Psoas muscle (tissue), 8 donors: Measurements from ENCODE around the gene ARAP2. TPM values are rescaled to one million over a fixed set of nuclear protein-coding genes. Genes with fewer than 3 reads are reported as not detected.

Source experiments
- ATAC-seq, 4 donors: fragments of 200-7000 bp; cut with Tn5 transposase; one replicate each; pipeline ENCODE4 v1.9.1; 2020; ENCODE audit warnings: moderate library complexity in 3 of 4, mild to moderate bottlenecking in 2 of 4
- DNase-seq, 2 donors: peaks; one replicate each; pipeline ENCODE4 v3.0.0-alpha.2; 2020
- H3K27ac ChIP-seq: fragments of 200-600 bp; one replicate; pipeline ENCODE4 v1.8.0; 2022
- H3K27me3 ChIP-seq, 3 donors: fragments of 200-600 bp in 1 of 3; one replicate each; pipeline versions ENCODE4 v1.6.1 to v1.8.0; 2013 to 2022; ENCODE audit warnings: low read length in 2 of 3, mild to moderate bottlenecking in 2 of 3, moderate library complexity in 1 of 3; ENCODE audit not compliant: insufficient read depth in 3 of 3
- H3K36me3 ChIP-seq, 2 donors: fragments of 200-600 bp in 1 of 2; one replicate each; pipeline versions ENCODE4 v1.6.1 to v1.8.0; 2013 to 2022; ENCODE audit warnings: low read depth in 1 of 2, mild to moderate bottlenecking in 1 of 2, moderate library complexity in 1 of 2; ENCODE audit not compliant: insufficient read depth in 1 of 2
- H3K4me1 ChIP-seq: fragments of 200-600 bp; one replicate; pipeline ENCODE4 v1.8.0; 2022
- H3K4me3 ChIP-seq: fragments of 200-600 bp; one replicate; pipeline ENCODE4 v1.8.0; 2022; ENCODE audit warnings: mild to moderate bottlenecking
- H3K9me3 ChIP-seq: fragments of 200-600 bp; one replicate; pipeline ENCODE4 v1.8.0; 2022
- WGBS, 3 donors: extraction: QIAGEN DNeasy Blood & Tissue Kit; methylation state at CpG; one replicate each; pipeline versions ENCODE4 v1.1.6 to v1.1.7; 2013; 5-methylcytosine and 5-hydroxymethylcytosine counted together
- intact Hi-C, 2 donors: fragments of 100-400 bp; cut with DNase I; formaldehyde crosslinking; loops; one replicate each; pipeline versions ENCODE4 v1.11.0 to v1.14.2; 2022
- polyA plus RNA-seq, 3 donors: library from polyadenylated mRNA; stranded (reverse); fragments of 200-250 nt; gene quantifications; one replicate each; pipeline ENCODE4 v1.2.3, GENCODE V29; 2013
- total RNA-seq, 4 donors: library from RNA; stranded (reverse); fragmentation: NEBNext Ultra II Directional in 2 of 4; extraction: Animal tissue kit (Norgen Biotek cat#: 25700) in 2 of 4; gene quantifications; one replicate each; pipeline versions ENCODE4 v1.2.1 to v1.2.4, GENCODE V29; 2021 to 2023
- TF ChIP-seq, protein P1 (sequence below): fragments of 200-600 bp; IDR thresholded peaks from one replicate; pipeline ENCODE4 v1.8.0; 2022; ENCODE audit warnings: antibody characterized with exemption
- donor health status: healthy with polysubstance abuse.
- donor health status: DM: no; HTN: no; CAD: no; lungs with moderate emphysema.
- donor health status: Bipolar disorder and iron deficiency.
- donor health status: healthy.
- donor health status: DM: yes; HTN: yes; CAD: no.
- donor health status: DM: no; HTN: no; CAD: no.
- donor health status: DM: no; HTN: no; CAD: no.
- donor health status: DM: yes; HTN: yes; CAD: no.

The ARAP2 gene
- total and polyA plus RNA-seq, 7 donors: 0.11 to 2.7 (median 1.4) TPM

DNA sequence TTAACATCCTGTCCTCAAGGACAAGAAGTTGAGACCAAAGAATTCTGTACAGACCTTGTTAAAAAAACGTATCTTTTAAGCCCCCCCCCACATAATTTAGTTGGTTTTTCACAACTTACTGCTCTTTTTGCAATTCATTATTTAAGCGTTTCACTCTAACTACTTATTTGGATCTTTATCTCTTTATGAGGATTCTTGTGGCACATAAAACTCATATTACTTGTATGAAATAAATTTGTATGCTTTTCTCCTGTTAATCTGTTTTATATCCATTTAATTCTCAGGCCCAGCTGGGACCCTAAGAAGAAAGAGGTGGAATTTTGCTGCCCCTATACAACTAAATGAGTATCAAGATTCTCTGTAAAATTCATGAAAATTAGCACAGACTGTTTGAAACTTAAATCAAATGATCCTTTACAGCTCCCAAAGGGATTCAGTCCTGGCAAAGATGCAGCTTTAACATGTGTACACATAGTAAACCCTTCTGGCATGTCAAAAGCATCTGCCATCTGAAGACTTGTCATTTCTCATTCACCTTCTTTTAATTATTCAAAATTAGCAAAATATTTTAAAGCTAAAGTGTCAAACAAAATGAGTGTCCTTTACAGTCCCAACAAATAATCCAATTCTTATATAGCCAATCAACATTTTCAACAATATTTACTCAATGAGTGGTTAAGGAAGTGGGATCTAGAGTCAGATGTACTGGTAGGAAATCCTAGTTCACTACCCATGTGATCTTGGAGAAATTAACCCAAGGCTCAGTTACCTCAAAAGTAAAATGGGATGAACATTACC lies 17.7 kb downstream of the ARAP2 start:
- Histone ChIP-seq H3K36me3 (no peaks in the 10 kb centered on the region), H3K9me3 (no peaks in the 10 kb centered on the region), H3K27ac (no peak overlapping the region), H3K4me3 (no peak overlapping the region), H3K4me1 (no peaks in the 10 kb centered on the region), H3K27me3 (no peaks in the 10 kb centered on the region)
- TF ChIP-seq, protein P1, sequence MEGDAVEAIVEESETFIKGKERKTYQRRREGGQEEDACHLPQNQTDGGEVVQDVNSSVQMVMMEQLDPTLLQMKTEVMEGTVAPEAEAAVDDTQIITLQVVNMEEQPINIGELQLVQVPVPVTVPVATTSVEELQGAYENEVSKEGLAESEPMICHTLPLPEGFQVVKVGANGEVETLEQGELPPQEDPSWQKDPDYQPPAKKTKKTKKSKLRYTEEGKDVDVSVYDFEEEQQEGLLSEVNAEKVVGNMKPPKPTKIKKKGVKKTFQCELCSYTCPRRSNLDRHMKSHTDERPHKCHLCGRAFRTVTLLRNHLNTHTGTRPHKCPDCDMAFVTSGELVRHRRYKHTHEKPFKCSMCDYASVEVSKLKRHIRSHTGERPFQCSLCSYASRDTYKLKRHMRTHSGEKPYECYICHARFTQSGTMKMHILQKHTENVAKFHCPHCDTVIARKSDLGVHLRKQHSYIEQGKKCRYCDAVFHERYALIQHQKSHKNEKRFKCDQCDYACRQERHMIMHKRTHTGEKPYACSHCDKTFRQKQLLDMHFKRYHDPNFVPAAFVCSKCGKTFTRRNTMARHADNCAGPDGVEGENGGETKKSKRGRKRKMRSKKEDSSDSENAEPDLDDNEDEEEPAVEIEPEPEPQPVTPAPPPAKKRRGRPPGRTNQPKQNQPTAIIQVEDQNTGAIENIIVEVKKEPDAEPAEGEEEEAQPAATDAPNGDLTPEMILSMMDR: no peak
- 21 to 34% (median 32%) methylated on average over 2 of the region's 2 CpGs for WGBS, 3 donors
- ATAC-seq: no peak
- no peak for DNase-seq
- intact Hi-C loops: no loop called here

DNA sequence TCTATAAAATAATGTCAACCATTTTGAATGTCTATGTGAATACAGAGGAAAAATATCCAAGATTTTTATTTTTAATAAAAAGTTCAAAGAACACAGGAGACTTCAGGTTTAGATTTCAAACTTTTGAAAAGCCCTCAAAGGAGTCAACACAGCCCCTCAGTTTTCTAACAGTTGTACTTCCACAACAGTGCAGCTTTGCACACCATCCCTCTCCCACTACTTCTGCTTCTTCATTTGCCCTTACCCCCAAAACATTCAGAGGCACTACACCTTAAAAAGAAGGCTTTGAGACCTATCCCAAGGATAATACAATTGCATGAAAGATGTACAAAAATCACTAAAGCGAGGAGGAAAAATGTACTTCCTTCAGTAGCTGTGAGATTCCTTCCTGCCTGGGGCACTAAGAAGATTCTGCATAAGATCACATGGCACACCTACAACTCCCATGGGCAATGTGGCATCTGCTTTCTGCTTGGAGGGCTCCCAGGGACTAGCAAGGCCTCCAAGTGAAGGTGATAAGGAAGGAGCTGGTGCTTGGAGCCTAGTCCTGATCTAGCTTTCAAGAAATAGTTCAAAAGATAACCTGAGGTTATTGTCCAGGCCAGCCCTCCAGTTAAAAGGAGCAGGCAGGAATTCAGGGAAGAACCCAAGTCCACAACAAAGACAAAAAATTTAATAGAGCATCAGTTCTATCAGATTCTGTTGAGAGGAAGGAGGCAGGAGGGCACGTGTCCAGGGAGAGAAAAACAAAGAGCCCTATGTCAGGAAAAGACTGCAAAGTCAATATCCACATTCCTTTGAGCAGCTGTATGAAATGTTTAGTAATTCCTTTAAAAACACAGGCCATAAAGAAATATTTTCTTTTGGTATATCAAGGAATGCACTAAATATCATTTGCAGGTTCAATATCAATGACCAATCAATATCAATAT lies 19.1 kb downstream of the ARAP2 start:
- ATAC-seq: no peak
- no peaks in the 10 kb centered on the region for H3K27me3 ChIP-seq

DNA sequence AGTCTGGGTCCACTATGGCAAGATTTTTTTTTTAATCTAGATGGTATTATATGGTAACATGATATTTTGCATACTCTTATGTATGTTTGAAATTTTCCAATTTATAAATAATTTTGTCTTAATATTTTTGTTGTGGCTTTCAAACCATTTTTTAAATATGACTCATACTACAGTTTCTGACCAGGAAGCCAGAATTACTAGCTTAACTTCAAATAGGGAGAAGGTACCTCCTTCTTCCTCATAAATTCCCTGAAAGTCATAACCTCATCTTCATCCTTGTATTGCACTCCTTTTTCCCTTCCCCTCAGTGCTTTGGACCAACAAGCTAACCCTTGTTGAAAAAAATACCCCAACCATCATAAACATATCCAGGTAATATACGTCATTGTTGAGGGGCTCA lies 21.6 kb downstream of the ARAP2 start:
- H3K4me3 ChIP-seq: no peak overlapping the region
- H3K27me3 ChIP-seq: no peaks in the 10 kb centered on the region
- no peaks in the 10 kb centered on the region for H3K4me1 ChIP-seq
- TF ChIP-seq, protein P1: no peak
- no peaks in the 10 kb centered on the region for H3K36me3 ChIP-seq
- ATAC-seq (no peak), DNase-seq (no peak)
- intact Hi-C loops: no loop called here
- WGBS, 3 donors: 88 to 92% (median 89%) methylated on average over 1 of the region's 1 CpG
- no peaks in the 10 kb centered on the region for H3K9me3 ChIP-seq
- H3K27ac ChIP-seq: no peak overlapping the region

More for the DNA sequence above, 19.1 kb downstream of the ARAP2 start:
- Histone ChIP-seq H3K4me1 (no peaks in the 10 kb centered on the region), H3K4me3 (no peak overlapping the region), H3K27ac (no peak overlapping the region), H3K9me3 (no peaks in the 10 kb centered on the region), H3K36me3 (no peaks in the 10 kb centered on the region)
- TF ChIP-seq, protein P1: no peak
- 24 to 59% (median 51%) methylated on average over 2 of the region's 2 CpGs for WGBS, 3 donors
- DNase-seq: no peak
- intact Hi-C loops: no loop called here

DNA sequence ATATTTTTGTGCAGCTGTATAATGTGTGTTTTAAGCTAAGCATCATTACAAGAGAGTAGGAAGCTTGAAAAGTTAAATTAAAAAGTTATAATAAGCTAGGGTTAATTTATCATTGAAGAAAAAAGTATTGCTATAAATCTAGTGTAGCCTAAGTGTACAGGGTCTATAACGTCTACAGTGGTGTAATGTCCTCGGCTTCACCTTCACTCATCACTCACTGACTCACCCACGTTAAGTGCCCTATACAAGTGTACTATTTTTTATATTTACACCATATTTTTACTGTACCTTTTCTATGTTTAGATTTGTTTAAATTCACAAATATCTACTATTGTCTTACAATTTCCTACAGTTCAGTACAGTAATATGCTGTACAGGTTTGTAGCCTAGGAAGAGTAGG lies 23.5 kb downstream of the ARAP2 start:
- ATAC-seq: no peak
- no peaks in the 10 kb centered on the region for H3K36me3 ChIP-seq
- no peaks in the 10 kb centered on the region for H3K27me3 ChIP-seq
- intact Hi-C loops: no loop called here
- no peaks in the 10 kb centered on the region for H3K9me3 ChIP-seq
- no peak for DNase-seq
- WGBS, 3 donors: 87 to 93% (median 89%) methylated on average over 3 of the region's 3 CpGs
- H3K27ac ChIP-seq: no peak overlapping the region
- TF ChIP-seq, protein P1: no peak
- no peaks in the 10 kb centered on the region for H3K4me1 ChIP-seq
- H3K4me3 ChIP-seq: no peak overlapping the region
